Astrocyte of the hippocampus (primary cell): ENCODE results near the gene TMEM259.

ENCODE experiments used
- DNase-seq: peaks from one replicate; pipeline ENCODE4 v3.0.0; 2011; ENCODE audit warnings: low read depth, low spot score

Gene TMEM259

GRCh38 chr19:1004204-1004802, 16.6 kb downstream of the TMEM259 start:
- no peak for DNase-seq

- DNase-seq, result no peak
These were observed 17.6 kb downstream of the TMEM259 start for GRCh38 chr19:1003283-1003682.

- DNase-seq, result no peak
These were observed 18.3 kb downstream of the TMEM259 start for GRCh38 chr19:1002600-1002999.

GRCh38 chr19:1001538-1002166, 19.3 kb downstream of the TMEM259 start:
- DNase-seq, result peak; percentile 67

- DNase-seq, result no peak
These were observed 20.1 kb downstream of the TMEM259 start for GRCh38 chr19:1000591-1001537.

- peak; percentile 75 for DNase-seq
These were observed 20.8 kb downstream of the TMEM259 start, which contains the start of gene GRIN3B for GRCh38 chr19:1000095-1000494. Gene GRIN3B, plus strand, starts transcription at chr19:1000419. Its CDS starts 19 bp downstream, at chr19:1000438.

GRCh38 chr19:999379-999719, 21.6 kb downstream of the TMEM259 start:
- no peak for DNase-seq

- no peak for DNase-seq
These were observed 22.9 kb downstream of the TMEM259 start for GRCh38 chr19:998064-998463.

- DNase-seq, result peak; percentile 72
These were observed 24.7 kb downstream of the TMEM259 start for GRCh38 chr19:996051-996838.

GRCh38 chr19:995051-995827, 25.7 kb downstream of the TMEM259 start:
- DNase-seq, result peak; percentile 71

GRCh38 chr19:994516-994915, 26.4 kb downstream of the TMEM259 start:
- no peak for DNase-seq

- no peak for DNase-seq
These were observed 27.0 kb downstream of the TMEM259 start for GRCh38 chr19:993831-994393.

- no peak for DNase-seq
These were observed 27.5 kb downstream of the TMEM259 start for GRCh38 chr19:993361-993830.

- no peak for DNase-seq
These were observed 28.3 kb downstream of the TMEM259 start for GRCh38 chr19:992670-993055.

- no peak for DNase-seq
These were observed 28.8 kb downstream of the TMEM259 start for GRCh38 chr19:991932-992669.

- peak; percentile 47 for DNase-seq
These were observed 29.6 kb downstream of the TMEM259 start for GRCh38 chr19:991174-991931.

GRCh38 chr19:990746-991145, 30.2 kb downstream of the TMEM259 start:
- DNase-seq, result no peak

- DNase-seq, result peak; percentile 80
These were observed 30.8 kb downstream of the TMEM259 start for GRCh38 chr19:990119-990571.
